Measurements from ENCODE around the gene ADAM33.

GRCh38 chr20:3716195-3716834, 34.5 kb upstream of the ADAM33 start:
- no peak for TF ChIP-seq POLR2A (IDR thresholded peaks at IDR 0.05; ENCODE audit: low read length)
- TF ChIP-seq GATA1 (IDR thresholded peaks at IDR 0.05; ENCODE audit: low read depth, low read length): no peak
